ENCODE measurements around the gene C1QTNF2.

C1QTNF2 gene

DNA sequence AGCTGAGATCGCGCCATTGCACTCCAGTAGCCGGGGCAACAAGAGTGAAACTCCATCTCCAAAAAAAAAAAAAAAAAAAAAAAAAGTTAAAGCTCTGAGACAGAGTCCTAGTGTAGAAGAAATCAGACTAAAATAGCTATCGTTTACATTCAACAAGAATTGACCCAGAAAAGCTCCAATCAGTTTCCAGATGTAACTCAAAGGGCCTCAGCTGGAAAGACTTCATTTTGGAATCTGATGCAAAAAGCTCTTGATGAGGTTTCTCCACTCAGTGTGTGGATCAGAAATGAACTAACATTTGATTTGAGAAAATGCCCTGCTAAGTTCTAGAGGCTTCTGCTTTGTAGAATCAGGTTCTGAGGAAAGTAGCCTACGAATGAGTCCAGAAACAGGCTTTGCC, 7.2 kb upstream of the C1QTNF2 start:
- DNase-seq, result no peak
- in situ Hi-C loops (cut with MboI; ENCODE audit: low pct_unique_long_range_greater_than_20kb, low sequenced_read_pairs), result loop anchor here (25.0 kb wide), 1 partner anchor 940 kb away; no protein-coding TSS in a partner anchor

DNA sequence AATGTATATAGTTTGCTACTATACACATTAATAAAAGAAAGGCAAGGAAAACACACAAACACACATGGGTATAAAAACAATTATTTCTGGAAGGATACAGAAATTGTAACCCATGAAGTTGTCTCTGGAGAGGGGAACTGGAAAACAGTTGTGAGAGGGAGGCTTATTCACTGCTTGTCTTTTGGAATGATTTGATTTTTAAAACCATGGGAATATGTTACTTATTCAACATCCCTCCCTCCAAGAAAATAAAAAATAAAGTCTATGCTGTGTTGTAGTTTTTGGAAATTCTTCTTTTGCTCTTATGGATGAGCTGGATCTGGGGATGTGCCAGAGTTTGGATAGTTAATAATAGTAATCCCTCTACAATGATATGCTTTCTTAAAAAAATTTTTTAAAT, 6.0 kb upstream of the C1QTNF2 start:
- DNase-seq, result no peak
- in situ Hi-C loops (cut with MboI; ENCODE audit: low pct_unique_long_range_greater_than_20kb, low sequenced_read_pairs), result loop anchor here (25.0 kb wide), 1 partner anchor 939 kb away; no protein-coding TSS in a partner anchor

DNA sequence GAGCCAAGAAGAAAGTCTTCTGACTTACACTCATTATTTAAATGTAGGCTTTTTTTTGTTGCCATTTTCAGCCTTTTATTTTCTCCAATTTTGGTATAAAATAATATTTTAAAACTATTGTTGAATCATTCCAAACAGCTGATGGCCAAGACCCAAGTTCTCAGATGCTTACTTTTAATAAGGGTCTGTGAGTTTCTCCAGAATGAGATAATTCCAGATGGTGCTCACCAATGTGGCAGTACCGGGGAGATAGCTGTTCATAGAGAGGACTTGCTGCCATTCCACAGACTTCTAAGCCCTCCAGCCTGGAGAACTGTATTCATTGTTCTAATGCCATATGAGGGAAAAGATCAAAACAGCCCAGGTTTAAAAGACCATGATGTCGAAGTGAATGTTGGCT, 5.3 kb upstream of the C1QTNF2 start:
- no peak for DNase-seq
- in situ Hi-C loops (cut with MboI; ENCODE audit: low pct_unique_long_range_greater_than_20kb, low sequenced_read_pairs), result loop anchor here (25.0 kb wide), 1 partner anchor 938 kb away; no protein-coding TSS in a partner anchor

DNA sequence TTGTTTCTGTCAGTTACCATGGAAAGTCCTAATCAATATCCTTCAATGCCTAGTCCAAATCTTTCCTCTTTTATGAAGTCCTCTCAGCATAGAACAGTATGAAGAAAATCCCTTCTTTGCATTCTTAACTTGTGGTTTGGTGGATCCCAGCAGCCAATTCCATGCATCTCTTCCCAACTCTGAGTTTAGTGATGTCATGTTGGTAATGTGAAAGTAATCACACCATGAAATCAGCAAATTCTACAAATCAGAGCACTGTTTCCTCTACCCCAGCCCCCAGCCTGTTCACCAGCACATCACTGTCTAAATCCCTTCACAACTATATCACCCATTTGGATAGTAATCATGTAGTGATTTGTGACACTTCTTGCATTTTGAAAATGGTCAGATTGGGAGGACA, 4.7 kb upstream of the C1QTNF2 start:
- in situ Hi-C loops (cut with MboI; ENCODE audit: low pct_unique_long_range_greater_than_20kb, low sequenced_read_pairs), result loop anchor here (25.0 kb wide), 1 partner anchor 938 kb away; no protein-coding TSS in a partner anchor

DNA sequence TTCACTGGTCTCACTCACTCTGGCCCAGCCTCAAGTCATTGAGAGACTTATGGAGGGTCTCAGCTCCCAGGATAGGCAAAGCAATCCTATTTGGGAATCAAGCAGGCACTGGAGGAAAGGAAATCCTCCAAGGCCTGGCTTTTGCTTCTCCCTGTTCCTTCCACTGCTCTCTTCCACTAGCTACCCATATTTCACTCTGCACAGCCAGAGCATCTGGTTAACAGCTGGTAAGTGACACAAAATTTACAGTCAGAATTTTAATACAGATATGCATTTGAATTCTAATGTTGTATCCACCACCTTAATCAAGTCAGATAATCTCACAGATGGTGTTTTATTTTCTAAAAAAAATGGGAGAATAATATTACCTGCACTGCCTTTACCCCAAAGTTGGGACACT, 868 bp upstream of the C1QTNF2 start:
- no peak for DNase-seq
- in situ Hi-C loops (cut with MboI; ENCODE audit: low pct_unique_long_range_greater_than_20kb, low sequenced_read_pairs), result no loop called here

More for the DNA sequence above, 4.7 kb upstream of the C1QTNF2 start:
- DNase-seq, result no peak

DNA sequence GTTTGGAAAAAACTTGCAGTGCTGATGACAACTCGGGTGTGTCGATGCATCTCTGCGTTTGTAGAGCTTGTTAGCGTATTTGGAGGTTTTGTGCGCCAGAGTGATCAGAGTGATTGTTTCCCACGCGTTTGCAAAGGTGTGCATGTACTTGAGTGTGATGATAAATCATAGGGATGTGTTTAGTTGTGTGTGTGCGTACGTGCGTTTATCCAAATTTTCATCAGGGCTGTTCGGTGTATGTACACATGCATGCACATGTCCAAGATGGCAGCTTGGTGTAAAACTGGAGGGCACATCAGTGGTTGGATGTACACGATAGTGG, 248 bp upstream of the C1QTNF2 start:
- in situ Hi-C loops (cut with MboI; ENCODE audit: low pct_unique_long_range_greater_than_20kb, low sequenced_read_pairs), result no loop called here

DNA sequence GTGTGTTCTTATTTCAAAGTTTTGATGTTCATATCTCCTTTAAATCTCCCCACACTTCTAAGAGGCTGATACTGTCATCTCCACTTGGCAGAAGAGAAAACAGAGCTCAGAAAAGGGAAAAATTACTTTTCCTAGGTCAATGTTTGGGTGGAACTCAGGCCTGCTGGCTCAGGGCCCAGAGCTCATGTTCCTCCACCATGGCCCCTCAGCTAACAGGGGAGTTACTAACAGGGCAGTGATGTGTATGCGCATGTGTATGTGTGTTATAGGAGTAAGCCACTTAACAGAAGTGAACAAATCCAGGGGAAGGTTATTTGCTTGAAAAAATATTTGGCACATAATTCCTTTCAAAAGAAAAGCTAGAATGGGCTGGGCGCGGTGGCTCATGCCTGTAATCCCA, 2.5 kb downstream of the C1QTNF2 start:
- in situ Hi-C loops (cut with MboI; ENCODE audit: low pct_unique_long_range_greater_than_20kb, low sequenced_read_pairs), result no loop called here
- no peak for DNase-seq

More for the DNA sequence above, 248 bp upstream of the C1QTNF2 start:
- no peak for DNase-seq

DNA sequence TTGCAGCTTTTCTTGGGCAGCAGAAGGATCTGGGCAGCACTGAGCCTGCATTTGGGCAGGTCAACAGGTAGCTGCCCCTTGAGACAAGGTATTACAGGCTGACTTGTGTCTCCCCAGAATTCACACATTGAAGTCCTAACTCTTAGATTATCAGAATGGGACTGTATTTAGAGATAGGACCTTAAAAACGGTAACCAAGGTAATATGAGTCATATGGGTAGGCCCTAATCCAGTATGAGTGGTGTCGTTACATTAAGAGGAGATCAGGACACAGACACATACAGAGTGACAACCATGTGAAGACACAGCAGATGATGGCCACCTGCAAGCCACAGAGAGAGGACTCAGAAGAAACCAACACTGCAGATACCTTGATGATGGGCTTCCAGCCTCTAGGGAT, 3.2 kb downstream of the C1QTNF2 start:
- no peak for DNase-seq
- in situ Hi-C loops (cut with MboI; ENCODE audit: low pct_unique_long_range_greater_than_20kb, low sequenced_read_pairs), result no loop called here

DNA sequence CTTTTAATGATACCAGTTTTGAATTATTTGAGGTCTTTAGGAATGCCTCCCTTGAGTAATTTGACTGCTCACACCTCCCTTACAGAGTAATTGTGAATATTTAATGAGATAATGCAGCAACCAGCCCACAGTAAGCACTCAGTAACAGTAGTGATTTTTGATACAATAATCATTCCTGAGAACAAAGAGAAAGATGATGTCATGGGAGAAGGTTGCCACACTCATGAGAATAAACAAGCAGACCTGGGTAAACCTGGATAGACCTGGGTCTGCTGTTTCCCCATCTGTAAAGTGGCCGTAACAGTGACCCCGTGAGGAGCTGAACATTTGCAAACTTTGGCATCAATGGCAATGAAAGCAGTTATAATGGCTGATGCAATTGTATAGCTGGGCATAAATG, 4.2 kb downstream of the C1QTNF2 start:
- no peak for DNase-seq
- in situ Hi-C loops (cut with MboI; ENCODE audit: low pct_unique_long_range_greater_than_20kb, low sequenced_read_pairs), result no loop called here

DNA sequence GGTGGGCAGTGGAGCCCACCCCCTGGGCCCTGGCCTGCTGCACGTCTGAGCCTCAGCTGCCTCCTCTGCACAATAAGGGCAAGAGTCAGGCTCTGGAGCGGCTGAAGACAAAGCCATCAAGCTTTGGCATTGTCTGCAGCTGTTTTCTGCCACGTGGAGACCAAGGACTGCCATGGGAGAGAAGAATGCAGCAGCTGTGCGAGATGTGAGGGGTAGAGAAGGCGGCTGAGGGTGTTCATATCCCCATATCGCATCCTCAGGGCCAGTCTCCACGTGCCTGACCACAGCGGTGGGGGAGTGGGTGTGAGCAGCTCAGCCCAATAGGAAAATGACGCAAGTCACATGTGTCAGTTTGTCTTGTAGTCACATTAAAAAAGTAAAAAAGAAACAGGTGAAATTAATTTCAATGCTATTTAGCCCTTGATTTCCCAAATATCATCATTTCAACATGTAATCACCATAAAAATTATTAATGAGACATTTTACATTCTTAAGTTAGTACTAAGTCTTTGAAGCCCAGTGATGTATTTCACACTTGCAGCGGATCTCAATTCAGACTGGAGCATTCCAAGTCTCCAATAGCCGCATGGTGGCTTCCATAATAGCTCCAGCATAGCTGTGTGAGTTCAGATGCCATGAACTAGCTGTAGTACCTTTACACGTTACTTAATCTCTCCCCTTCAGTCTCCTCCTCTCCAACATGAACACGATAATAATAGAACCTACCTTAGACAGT, 6.6 kb downstream of the C1QTNF2 start:
- DNase-seq, result no peak
- in situ Hi-C loops (cut with MboI; ENCODE audit: low pct_unique_long_range_greater_than_20kb, low sequenced_read_pairs), result no loop called here

DNA sequence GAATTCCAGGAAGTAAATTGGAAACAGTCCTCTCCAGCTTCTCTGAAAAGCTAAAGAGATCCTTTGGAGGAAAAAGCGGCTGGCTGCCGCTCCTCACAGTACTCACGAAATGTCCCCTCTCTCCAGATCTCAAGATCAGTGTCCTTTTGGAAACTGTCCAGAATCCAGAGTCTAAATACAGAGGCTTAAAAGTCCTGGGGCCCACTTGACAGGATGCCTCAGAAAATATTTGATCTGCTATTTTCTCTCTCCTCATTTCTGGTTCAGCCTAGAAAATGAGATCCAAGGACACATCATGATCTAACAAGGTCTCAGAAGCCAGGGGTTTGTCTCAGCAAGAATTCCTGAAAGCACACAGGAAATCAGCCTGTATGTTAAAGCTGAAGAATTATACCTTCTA, 7.2 kb downstream of the C1QTNF2 start:
- no peak for DNase-seq
- in situ Hi-C loops (cut with MboI; ENCODE audit: low pct_unique_long_range_greater_than_20kb, low sequenced_read_pairs), result no loop called here

DNA sequence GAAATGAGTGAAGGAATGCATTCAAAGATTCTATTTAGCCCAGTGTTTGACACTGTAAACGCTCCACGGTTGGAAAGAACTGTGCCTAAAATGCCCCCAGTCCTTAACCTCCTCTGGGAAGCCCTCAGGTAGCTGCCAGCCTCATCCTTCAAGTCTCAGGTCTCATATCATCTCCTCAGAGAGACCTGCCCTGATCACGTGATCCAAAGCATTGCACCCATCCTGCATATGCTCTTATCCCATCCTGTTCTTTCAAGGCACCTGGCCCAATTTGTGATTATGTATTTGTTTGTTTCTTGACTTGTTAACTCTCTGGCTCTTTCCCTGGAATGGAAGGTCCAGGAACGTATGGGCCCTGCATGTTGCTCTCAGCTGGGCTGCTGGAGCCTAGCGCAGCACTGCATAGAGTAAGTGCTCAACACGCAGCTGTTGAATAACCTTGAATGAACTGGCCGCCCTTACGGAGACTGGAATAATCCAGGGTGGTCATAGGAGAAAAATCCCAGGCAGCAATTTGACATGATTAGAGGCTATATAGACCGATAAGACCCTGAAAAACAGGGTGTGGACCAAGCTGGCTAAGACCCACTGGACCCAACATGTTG, 8.7 kb downstream of the C1QTNF2 start:
- DNase-seq, result no peak
- in situ Hi-C loops (cut with MboI; ENCODE audit: low pct_unique_long_range_greater_than_20kb, low sequenced_read_pairs), result no loop called here

DNA sequence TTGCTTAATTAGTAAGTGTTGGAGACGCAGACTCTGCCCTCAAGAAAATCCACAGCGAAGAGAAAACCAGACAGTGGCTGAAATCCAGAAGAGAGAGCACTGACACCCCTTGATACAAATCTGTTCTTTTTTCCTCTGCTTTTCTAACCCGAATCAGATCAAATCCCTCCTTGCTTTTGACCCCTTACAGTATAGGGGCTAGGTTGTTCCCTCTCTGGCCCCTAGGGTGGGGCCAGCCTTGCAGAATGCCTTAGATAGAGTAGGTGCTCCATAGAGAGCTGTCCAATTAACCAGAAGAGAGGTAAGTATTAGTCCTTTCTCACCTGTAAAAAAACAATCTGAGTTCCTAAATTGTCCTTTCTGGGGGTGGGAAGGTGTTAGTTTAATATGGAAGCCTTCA, 10.1 kb downstream of the C1QTNF2 start:
- DNase-seq, result no peak
- in situ Hi-C loops (cut with MboI; ENCODE audit: low pct_unique_long_range_greater_than_20kb, low sequenced_read_pairs), result no loop called here

DNA sequence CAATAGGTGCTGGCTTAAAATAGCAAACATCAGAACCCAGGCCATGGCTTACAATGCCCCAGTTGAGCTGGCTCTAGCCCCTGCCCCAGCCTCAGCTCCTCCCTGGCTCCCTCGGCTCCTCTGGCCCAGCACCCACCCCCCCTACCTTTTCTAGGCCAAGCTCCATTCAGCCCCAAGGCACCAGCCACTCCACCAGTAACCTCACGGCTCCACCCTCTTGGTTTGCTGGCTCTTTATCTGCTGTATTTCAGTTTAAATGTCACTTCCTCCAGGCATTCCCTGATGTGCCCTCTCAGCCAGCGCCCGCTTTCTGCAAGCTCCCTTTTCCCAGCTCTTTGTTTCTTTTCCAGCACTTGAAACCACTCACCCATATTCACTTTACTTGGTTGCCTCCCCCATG, 10.6 kb downstream of the C1QTNF2 start:
- no peak for DNase-seq
- in situ Hi-C loops (cut with MboI; ENCODE audit: low pct_unique_long_range_greater_than_20kb, low sequenced_read_pairs), result no loop called here

DNA sequence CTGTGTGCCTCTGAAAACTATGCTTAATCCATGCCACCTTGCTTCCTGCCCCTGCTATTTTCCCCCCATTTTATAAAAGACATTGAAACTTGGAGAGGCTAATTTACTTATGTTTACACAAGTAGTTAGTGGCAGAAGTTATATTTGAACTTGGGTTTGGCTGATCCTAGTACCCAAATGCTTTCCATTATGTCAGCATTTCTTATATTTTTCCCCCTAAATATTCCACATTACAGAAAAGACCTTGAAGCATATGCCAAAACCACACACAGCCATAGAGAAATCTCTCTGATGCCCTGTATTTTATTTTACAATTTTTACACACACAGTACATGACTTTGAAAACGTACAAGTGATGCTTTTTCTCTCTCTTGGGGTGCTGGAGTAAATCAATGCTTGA, 11.2 kb downstream of the C1QTNF2 start:
- no peak for DNase-seq
- in situ Hi-C loops (cut with MboI; ENCODE audit: low pct_unique_long_range_greater_than_20kb, low sequenced_read_pairs), result no loop called here

DNA sequence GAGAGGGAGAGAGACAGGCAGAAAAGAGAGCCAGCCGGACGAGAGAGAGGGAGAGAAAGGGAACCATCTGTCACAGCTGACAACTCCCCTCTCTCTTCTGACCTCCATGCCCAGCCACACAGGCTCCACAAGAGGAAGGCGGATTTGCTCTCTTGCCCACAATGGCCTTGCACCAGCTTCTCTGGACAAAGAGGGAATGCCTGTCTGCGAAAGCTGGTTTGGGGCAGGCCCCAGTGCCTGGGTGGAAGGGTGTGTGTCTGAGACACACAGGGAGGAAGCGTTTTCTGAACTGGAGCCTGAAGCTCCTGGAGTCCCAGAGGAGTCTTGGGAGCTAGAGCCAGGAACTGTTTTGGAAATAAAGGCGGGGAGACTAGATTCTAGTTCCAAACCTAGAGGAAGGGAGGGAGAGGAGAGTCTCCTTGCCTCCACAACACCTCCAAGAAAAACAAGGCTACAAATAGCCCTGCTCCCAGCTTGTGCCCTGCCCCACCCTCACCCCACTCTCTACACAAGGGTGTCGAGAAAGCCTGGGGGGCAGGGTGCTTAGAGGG, 12.5 kb downstream of the C1QTNF2 start:
- in situ Hi-C loops (cut with MboI; ENCODE audit: low pct_unique_long_range_greater_than_20kb, low sequenced_read_pairs), result no loop called here
- DNase-seq, result no peak

DNA sequence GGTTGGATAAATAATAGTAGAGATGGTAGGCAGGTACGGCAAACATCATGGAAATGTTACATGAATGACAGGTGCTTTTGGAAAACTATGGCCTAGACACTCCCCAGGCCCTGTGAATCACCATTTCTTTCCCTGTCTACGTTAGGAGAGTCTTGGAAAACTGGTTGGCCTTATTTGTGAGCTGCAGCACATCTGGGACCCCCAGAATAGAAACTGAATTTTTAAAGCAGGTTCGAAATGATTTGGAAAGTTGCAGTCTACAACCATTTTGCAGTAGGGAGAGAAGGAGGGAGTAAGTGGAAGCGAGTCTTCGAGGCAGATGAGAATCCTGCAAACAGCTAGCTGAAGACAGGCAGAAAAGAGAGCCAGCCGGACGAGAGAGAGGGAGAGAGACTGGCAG, 13.0 kb downstream of the C1QTNF2 start:
- no peak for DNase-seq

DNA sequence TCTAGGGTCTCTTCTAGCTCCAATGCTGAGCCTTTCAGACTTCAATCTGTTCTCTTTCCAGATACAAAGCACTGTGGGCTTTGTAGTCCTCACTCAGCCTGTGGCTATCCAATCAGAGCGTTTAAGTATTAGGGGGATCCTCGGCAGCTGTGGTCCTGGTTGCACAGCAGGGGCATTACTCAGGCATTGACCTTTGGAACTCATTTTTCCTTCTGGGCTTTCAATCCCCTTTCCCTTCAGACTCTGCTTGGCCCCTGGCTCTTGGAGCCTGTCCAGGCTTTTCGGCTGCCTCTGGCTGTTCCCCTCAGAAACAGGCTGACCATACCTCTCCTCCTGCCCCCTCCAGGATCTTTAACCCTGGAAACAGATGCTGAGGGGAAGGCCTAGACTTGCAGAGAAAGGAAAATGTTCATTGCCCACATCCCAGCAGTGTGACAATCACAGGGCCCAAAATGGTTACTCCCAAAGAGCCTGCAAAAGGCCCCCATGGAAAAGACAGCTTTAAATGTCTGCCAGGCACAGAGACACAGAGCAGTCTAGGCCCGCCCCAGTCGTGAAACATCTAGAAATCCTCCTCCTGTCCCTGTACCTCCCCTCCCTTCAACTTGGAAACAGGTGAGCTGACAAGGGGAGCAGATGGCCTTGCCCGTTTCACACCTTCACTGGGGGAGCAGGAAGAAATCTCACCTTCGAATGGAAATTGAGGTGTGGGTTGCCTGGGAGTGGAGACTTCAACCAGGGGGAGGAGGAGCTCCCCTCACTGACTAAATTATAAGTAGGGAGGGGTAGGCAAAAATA, 13.7 kb downstream of the C1QTNF2 start:
- in situ Hi-C loops (cut with MboI; ENCODE audit: low pct_unique_long_range_greater_than_20kb, low sequenced_read_pairs), result no loop called here
- no peak for DNase-seq

More for the DNA sequence above, 13.0 kb downstream of the C1QTNF2 start:
- in situ Hi-C loops (cut with MboI; ENCODE audit: low pct_unique_long_range_greater_than_20kb, low sequenced_read_pairs), result no loop called here

DNA sequence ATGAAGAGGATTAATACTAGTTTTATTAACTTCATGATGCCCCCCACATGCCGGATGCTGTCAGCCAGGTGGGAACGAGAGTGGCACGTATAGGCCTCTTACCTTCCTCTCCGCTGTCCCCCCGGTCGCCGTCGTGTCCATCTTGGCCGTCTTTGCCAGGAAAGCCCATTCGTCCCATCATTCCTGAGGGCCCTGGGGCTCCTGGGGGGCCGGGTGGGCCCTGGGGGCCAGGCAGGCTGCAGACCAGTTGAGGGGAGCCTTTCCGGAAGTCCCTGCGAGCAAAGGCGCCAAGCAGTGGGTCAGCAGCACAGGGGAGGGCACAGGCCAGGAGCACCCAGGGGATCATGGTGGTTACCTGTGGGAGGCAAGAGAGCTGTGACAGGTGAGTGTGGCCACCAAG, 15.8 kb downstream of the C1QTNF2 start:
- in situ Hi-C loops (cut with MboI; ENCODE audit: low pct_unique_long_range_greater_than_20kb, low sequenced_read_pairs), result no loop called here
- DNase-seq, result no peak

DNA sequence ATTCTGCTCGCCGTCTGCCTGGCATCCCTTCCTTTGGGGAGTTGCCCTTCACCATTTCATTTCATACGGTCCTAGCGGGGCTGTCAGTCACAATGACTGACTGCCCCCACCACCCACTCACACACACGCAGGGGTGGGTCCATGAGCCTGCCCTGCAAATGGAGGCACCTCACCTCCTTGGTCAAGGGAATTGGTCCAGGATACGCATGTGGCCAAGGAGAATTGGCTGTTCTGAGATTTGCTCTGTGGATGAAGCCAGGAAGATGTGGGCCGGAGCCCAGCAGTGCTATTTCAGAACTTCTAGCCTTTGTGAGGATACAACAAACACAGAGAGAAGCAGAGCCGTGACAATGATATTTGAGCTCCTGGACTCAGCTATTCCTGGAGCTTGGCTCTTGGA, 17.0 kb downstream of the C1QTNF2 start:
- no peak for DNase-seq
- in situ Hi-C loops (cut with MboI; ENCODE audit: low pct_unique_long_range_greater_than_20kb, low sequenced_read_pairs), result no loop called here

Measured in KBM-7 (cell line).